NOMO-1 (cell line): ENCODE data around the gene GOSR2.
"Not testable (repeated sequence)": the region's sequence is repeated elsewhere in the genome, so short reads cannot be mapped to it uniquely, and the experiment has no call there.

Experiments
- DNase-seq, 2 experiments: peaks; one replicate each; lab custom pipeline; 2025; ENCODE audit not compliant: unreplicated experiment in 2 of 2; lab: John Stamatoyannopoulos, UW

GOSR2 gene

GRCh38 chr17:46892192-46892703 lies 30.7 kb upstream of the GOSR2 start:
- DNase-seq = no peak

GRCh38 chr17:46894024-46894423 lies 28.9 kb upstream of the GOSR2 start:
- DNase-seq = no peak

GRCh38 chr17:46894476-46895151 lies 28.3 kb upstream of the GOSR2 start:
- DNase-seq = no peak

- DNase-seq = peak in 1 of 2 experiments; percentile 2
Measured at GRCh38 chr17:46895171-46895570, 27.8 kb upstream of the GOSR2 start.

- DNase-seq = no peak
Measured at GRCh38 chr17:46896991-46897390, 26.0 kb upstream of the GOSR2 start.

GRCh38 chr17:46898364-46898763 lies 24.6 kb upstream of the GOSR2 start:
- no peak for DNase-seq

GRCh38 chr17:46898860-46899259 lies 24.1 kb upstream of the GOSR2 start:
- DNase-seq = no peak

GRCh38 chr17:46901291-46901690 lies 21.7 kb upstream of the GOSR2 start:
- no peak for DNase-seq

- no peak for DNase-seq
Measured at GRCh38 chr17:46903762-46904672, 18.9 kb upstream of the GOSR2 start.

GRCh38 chr17:46908068-46908737 lies 14.8 kb upstream of the GOSR2 start:
- no peak for DNase-seq

GRCh38 chr17:46910179-46910927 lies 12.6 kb upstream of the GOSR2 start:
- DNase-seq = no peak

GRCh38 chr17:46911311-46911710 lies 11.6 kb upstream of the GOSR2 start:
- no peak for DNase-seq

- DNase-seq = no peak
Measured at GRCh38 chr17:46915596-46915995, 7.4 kb upstream of the GOSR2 start.

GRCh38 chr17:46916211-46916610 lies 6.7 kb upstream of the GOSR2 start:
- no peak for DNase-seq

GRCh38 chr17:46916623-46917022 lies 6.3 kb upstream of the GOSR2 start:
- no peak for DNase-seq

- no peak for DNase-seq
Measured at GRCh38 chr17:46917041-46917440, 5.9 kb upstream of the GOSR2 start.

- DNase-seq = no peak
Measured at GRCh38 chr17:46917516-46917915, 5.4 kb upstream of the GOSR2 start.

GRCh38 chr17:46921962-46922361 lies 998 bp upstream of the GOSR2 start:
- DNase-seq = not testable (repeated sequence)

- no peak for DNase-seq
Measured at GRCh38 chr17:46922487-46922803, 515 bp upstream of the GOSR2 start.

- peak in 1 of 2 experiments; percentile 31 for DNase-seq
Measured at GRCh38 chr17:46925185-46925868, 2.4 kb downstream of the GOSR2 start.
